CD4-positive, alpha-beta T cell treated with Interleukin-6 at 100 ng/mL for 8 hours (primary cell): Measurements from ENCODE around the gene PIEZO1.

Experiments used
- DNase-seq: peaks from one replicate; pipeline ENCODE4 v3.0.0-alpha.2; 2020; ENCODE audit warnings: mixed read lengths, low spot score

PIEZO1 gene

DNA sequence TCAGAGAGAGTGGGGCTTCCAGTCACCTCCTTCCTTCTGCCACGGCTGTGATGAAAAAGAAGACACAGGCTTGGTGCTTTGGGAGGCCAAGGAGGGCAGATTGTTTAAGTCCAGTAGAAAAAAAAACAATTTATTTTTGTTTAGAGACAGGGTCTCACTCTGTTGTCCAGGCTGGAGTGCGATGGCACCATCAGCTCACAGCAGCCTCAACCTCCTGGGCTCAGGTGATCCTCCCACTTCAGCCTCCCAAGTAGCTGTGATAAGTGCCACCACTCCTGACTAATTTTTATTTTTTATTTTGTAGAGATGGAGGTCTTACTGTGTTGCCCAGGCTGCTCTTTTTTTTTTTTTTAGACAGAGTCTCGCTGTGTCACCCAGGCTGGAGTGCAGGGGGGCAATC is 119.5 kb downstream of the PIEZO1 start:
- DNase-seq, result no peak
